GM12874 (cell line): ENCODE data around the gene ARNT2.

ENCODE experiments used
- TF ChIP-seq, protein P1 (sequence below): IDR thresholded peaks from 2 replicates; pipeline ENCODE4 v1.5.1; 2011; ENCODE audit warnings: low read depth, mild to moderate bottlenecking, control low read depth, low read length, moderate library complexity; ENCODE audit not compliant: insufficient read depth

ARNT2 gene

DNA sequence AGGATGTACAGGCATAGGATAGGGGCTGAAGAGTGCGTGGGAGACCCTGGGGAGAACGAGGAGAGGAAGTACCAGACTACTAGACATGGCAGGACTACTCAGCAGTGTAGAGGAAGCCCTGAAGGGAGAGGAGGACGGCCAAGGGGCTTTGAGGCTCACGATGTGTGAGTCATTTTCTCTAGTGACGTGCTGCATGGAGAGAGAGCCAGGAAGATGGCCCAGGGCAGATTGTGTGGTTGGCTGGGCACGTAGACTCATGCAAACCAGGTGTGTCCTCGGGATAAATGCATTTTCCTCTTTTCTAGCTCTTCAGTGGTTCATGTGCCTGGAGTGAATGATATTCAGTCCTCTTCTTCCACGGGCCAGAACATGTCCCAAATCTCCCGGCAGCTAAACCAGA, 175.9 kb downstream of the ARNT2 start:
- TF ChIP-seq, protein P1, sequence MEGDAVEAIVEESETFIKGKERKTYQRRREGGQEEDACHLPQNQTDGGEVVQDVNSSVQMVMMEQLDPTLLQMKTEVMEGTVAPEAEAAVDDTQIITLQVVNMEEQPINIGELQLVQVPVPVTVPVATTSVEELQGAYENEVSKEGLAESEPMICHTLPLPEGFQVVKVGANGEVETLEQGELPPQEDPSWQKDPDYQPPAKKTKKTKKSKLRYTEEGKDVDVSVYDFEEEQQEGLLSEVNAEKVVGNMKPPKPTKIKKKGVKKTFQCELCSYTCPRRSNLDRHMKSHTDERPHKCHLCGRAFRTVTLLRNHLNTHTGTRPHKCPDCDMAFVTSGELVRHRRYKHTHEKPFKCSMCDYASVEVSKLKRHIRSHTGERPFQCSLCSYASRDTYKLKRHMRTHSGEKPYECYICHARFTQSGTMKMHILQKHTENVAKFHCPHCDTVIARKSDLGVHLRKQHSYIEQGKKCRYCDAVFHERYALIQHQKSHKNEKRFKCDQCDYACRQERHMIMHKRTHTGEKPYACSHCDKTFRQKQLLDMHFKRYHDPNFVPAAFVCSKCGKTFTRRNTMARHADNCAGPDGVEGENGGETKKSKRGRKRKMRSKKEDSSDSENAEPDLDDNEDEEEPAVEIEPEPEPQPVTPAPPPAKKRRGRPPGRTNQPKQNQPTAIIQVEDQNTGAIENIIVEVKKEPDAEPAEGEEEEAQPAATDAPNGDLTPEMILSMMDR, result no peak

DNA sequence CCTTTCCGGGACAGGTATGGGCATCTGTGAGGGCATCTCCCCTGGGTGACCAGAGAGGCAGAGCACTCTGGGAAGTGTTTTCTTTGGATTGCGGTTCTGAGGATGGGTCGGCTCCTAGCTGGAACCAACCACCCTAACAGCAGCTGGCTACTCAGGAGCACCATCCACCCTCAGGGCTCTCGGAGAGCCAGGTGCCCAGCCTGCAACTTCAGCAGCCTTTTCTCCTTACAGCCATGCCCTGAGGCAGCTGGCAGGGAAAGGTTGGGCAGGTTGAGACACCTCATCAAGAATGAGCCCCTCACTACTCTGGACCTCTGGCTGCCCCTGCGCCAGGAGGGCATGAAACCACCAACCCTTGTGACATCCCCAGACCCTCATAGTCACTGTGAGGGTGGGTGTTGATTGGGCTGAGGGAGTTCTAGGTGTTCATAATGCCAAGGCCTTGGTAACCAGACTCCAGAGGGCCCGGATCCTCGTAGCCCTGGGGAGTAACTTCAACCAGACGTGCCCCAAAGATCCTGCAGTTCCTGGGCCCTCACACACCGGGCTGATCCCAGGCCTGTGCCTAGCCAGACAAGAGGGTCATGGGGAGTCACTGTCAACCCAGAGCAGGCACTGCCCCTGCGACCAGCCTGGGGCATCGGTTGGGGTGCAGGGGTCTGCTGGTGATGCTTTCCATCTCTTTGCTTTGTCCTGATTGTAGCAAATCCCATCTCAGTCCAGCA, 176.5 kb downstream of the ARNT2 start:
- TF ChIP-seq, protein P1, result no peak

DNA sequence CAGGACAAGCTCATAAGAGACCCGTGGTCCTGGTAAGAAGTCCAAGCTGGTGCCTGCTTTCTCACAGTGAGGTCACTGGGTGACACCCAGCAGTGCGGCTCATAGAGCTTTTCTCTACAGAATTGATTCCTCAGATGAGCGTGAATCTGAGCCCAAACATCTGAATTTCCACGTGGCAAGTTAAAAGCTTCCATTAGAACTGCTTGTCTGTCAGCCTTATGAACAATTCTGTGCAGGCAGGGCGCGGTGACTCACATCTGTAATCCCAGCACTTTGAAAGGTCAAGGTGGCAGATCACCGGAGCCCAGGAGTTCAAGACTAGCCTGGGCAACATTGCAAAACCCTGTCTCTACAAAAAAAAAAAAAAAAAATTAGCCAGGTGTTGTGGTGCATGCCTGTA, 177.8 kb downstream of the ARNT2 start:
- TF ChIP-seq, protein P1, result no peak

DNA sequence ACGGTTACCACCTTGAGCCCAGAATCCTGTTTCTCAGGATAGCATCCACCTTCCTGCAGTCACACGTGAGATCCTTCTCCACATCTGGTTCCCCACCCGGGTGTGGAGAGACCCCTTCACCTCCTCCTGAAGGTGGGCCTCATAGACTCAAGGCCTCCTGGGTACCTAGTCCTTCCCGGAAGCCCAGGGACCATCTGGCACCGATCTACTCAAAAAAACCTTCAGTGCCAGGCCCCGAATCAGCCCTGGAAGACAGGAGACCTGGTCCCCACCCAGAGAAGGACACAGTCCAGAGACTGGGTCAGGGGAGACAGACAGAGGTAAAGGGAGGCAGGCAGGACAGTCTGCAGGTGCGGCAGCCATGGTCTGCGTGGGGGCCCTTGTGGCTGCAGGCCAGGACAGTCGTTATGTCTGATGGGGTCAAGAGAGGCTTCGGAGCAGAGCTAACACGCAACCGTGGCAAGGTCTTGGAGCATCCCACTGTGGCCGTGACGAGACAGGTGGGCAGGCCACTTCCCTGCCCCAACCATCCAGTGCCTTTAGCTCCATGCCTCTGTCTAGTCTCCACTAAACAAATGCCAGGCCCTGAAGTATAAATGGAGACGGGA, 178.7 kb downstream of the ARNT2 start:
- TF ChIP-seq, protein P1, result no peak

DNA sequence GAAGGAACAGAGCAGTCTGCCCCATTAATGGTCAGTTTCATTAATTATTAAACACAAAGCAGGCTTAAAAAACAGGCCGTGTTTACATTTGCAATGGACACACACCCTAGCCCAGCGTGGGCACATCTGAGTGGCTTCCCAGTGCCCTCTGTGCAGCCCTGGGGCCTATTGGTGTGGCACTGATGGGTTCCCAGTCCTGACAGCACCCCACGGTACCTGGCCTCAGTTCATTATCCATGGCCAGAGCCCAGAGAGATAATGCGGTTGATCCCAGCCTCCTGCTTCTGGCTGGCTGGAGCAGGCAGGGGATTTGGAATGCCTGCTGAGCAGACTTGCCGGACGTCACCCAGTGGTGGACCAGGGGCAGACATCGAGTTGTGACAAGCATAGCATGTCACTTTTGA, 180.4 kb downstream of the ARNT2 start:
- TF ChIP-seq, protein P1, result no peak

DNA sequence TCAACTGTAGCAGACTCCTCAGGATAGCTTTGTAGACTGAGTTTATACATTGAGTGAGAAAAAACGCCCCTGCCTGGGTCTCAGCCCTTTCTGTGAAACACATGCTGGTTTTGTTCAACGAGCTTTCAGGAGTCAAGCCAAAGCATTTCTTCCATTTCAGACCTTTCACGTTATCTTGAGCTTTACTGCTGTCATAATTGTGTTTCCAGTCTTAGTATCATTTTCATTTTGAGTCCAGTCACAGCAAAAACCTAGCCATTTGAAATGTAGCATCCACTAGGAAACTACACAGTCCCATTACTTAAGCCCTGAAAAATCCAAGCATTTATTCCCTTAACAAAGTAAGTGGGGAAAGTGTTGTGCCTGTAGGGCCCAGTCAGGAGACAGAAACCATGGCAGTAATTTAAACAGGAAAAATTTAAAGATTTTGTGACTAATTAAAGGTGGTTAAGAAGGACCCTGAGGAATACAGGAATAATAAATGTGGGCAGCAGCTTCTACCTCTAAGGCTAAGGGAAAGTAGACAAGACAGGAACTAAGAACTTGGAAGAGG, 180.9 kb downstream of the ARNT2 start:
- TF ChIP-seq, protein P1, result no peak

DNA sequence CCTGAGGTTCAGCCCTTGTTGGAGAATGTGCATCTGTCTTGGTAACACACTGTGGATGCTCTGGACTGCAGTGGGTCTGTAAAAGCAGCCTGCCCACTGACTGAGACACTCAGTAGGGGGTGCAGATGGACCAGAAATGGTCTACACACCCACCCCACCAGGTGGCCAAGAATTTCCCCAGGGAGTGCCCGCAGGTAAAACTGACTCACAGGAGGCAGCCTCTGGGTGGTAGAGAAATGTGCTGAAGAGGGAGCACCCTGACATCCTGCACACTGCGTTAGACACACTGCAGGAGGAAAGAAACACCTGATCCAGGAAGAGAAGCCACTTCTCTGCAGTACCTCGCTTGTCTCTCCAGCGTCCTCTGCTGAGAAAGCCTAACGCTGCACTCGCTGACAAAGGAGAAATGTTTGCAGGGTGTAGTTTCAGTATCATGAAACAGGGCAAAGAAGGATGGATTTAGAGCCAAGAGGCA, 181.4 kb downstream of the ARNT2 start:
- TF ChIP-seq, protein P1, result no peak
